B cell (primary cell): ENCODE results near the gene MAN1B1. TPM values are rescaled to one million over a fixed set of nuclear protein-coding genes. Genes with fewer than 3 reads are reported as not detected.

ENCODE experiments used
- ATAC-seq: fragments of 200-7000 bp; cut with Tn5 transposase; one replicate; pipeline ENCODE4 v1.10.0; 2021; ENCODE audit warnings: low read depth, mild to moderate bottlenecking, moderate number of reproducible peaks, moderate library complexity
- CTCF ChIA-PET: fragments of 350-600 bp; sonication (Branson Sonifier 250); formaldehyde crosslinking; loops from one replicate; lab custom pipeline; 2021; ENCODE audit warnings: antibody characterized with exemption, inconsistent platforms; lab: Charles Lee
- POLR2A ChIA-PET: fragments of 350-600 bp; sonication (Branson Sonifier 250); formaldehyde crosslinking; loops from one replicate; lab custom pipeline; 2021; ENCODE audit warnings: antibody characterized with exemption; lab: Charles Lee
- DNase-seq: peaks from one replicate; pipeline ENCODE4 v3.0.0; 2013
- H2AFZ ChIP-seq: 2 replicates; pipeline ENCODE4 v1.6.1; 2012; ENCODE audit warnings: mild to moderate bottlenecking, low read depth, low read length; ENCODE audit not compliant: insufficient read depth, poor library complexity, severe bottlenecking
- H3K27ac ChIP-seq, 2 donors: 1 replicate in 1 of 2; 2 replicates in 1 of 2; pipeline ENCODE4 v1.5.1; 2012 to 2013; ENCODE audit warnings: low read length in 2 of 2, mild to moderate bottlenecking in 2 of 2, moderate library complexity in 1 of 2
- H3K27me3 ChIP-seq, 4 experiments: fragments of 200-600 bp in 1 of 4; sonication (generic) in 1 of 4; replicated peaks in 1 of 4; 1 replicate in 2 of 4; 2 replicates in 2 of 4; pipeline versions ENCODE4 v1.6.1 to v1.7.0; 2013 to 2016; ENCODE audit warnings: low read length in 3 of 4, mild to moderate bottlenecking in 2 of 4, mixed read lengths in 1 of 4, moderate library complexity in 1 of 4; ENCODE audit not compliant: insufficient read depth in 4 of 4, control insufficient read depth in 3 of 4; ENCODE audit errors: control extremely low read depth in 1 of 4
- H3K36me3 ChIP-seq, 2 experiments: replicated peaks in 1 of 2; 1 replicate in 1 of 2; 2 replicates in 1 of 2; pipeline versions ENCODE4 v1.6.1 to v1.7.1; 2013; ENCODE audit warnings: low read length in 1 of 2; ENCODE audit not compliant: insufficient read depth in 2 of 2, control insufficient read depth in 1 of 2; ENCODE audit errors: control extremely low read depth in 1 of 2, extremely low read depth in 1 of 2
- H3K4me1 ChIP-seq, 2 donors: fragments of 200-600 bp in 1 of 2; sonication (generic) in 1 of 2; 1 replicate in 1 of 2; 2 replicates in 1 of 2; pipeline versions ENCODE4 v1.5.1 to v1.6.1; 2013 to 2017; ENCODE audit warnings: low read length in 2 of 2; ENCODE audit not compliant: control insufficient read depth in 2 of 2, insufficient read depth in 2 of 2
- H3K4me2 ChIP-seq: replicated peaks from 2 replicates; pipeline ENCODE3; 2012; ENCODE audit warnings: mild to moderate bottlenecking, low read depth, low read length; ENCODE audit not compliant: poor library complexity, severe bottlenecking
- H3K4me3 ChIP-seq, 5 experiments: fragments of 200-600 bp in 1 of 5; sonication (generic) in 1 of 5; 1 replicate in 3 of 5; 2 replicates in 2 of 5; pipeline versions ENCODE4 v1.5.1 to v1.7.0; 2011 to 2016; ENCODE audit warnings: low read length in 4 of 5, mild to moderate bottlenecking in 4 of 5, low read depth in 2 of 5, control low read depth in 1 of 5, moderate library complexity in 1 of 5; ENCODE audit not compliant: insufficient read depth in 1 of 5; ENCODE audit errors: control extremely low read depth in 1 of 5, extremely low read depth in 1 of 5
- H3K79me2 ChIP-seq: fragments of 200-600 bp; sonication (generic); one replicate; pipeline ENCODE4 v1.6.0; 2016; ENCODE audit warnings: low read length; ENCODE audit not compliant: control insufficient read depth, insufficient read depth
- H3K9ac ChIP-seq: fragments of 200-600 bp; sonication (generic); 2 replicates; pipeline ENCODE4 v1.6.1; 2017; ENCODE audit warnings: mild to moderate bottlenecking, low read length, moderate library complexity
- H3K9me3 ChIP-seq, 3 donors: one replicate each; pipeline versions ENCODE4 v1.6.1 to v1.7.1; 2013; ENCODE audit warnings: low read length in 2 of 3; ENCODE audit not compliant: control insufficient read depth in 2 of 3, insufficient read depth in 1 of 3; ENCODE audit errors: control extremely low read depth in 1 of 3
- H4K20me1 ChIP-seq: 2 replicates; pipeline ENCODE4 v1.6.0; 2012; ENCODE audit warnings: mild to moderate bottlenecking, low read length; ENCODE audit not compliant: insufficient read depth, control insufficient read depth, poor library complexity, severe bottlenecking
- H3K27ac Mint-ChIP-seq: one replicate; pipeline ENCODE4 v1.8.0; 2021; ENCODE audit warnings: mixed read lengths
- H3K27me3 Mint-ChIP-seq: one replicate; pipeline ENCODE4 v1.8.0; 2021; ENCODE audit warnings: mixed read lengths
- H3K4me1 Mint-ChIP-seq: one replicate; pipeline ENCODE4 v1.8.0; 2021; ENCODE audit warnings: mixed read lengths
- H3K4me3 Mint-ChIP-seq: one replicate; pipeline ENCODE4 v1.8.0; 2021; ENCODE audit warnings: mixed read lengths
- H3K9me3 Mint-ChIP-seq: one replicate; pipeline ENCODE4 v1.8.0; 2022; ENCODE audit warnings: mixed read lengths; ENCODE audit not compliant: insufficient read depth
- EZH2 ChIP-seq: IDR thresholded peaks from 2 replicates; pipeline ENCODE4 v1.6.1; 2012; ENCODE audit warnings: borderline replicate concordance, low read depth, mild to moderate bottlenecking, moderate library complexity, low read length; ENCODE audit not compliant: insufficient read depth, poor library complexity, severe bottlenecking
- WGBS: methylation state at CpG from one replicate; pipeline ENCODE4 v1.1.5; 2013; ENCODE audit warnings: missing lambda C conversion rate; ENCODE audit not compliant: insufficient coverage; 5-methylcytosine and 5-hydroxymethylcytosine counted together
- intact Hi-C: fragments of 100-400 bp; cut with micrococcal nuclease; formaldehyde crosslinking; loops from one replicate; pipeline ENCODE4 v1.10.0; 2022
- polyA plus RNA-seq: library from polyadenylated mRNA; depleted of rRNA; stranded (reverse); fragments of >200 nt; gene quantifications from 2 replicates; pipeline ENCODE4 v1.2.3, GENCODE V29; 2012
- total RNA-seq, 2 donors: library from RNA; stranded (reverse); fragments of 120-200 nt in 1 of 2; gene quantifications; 1 replicate in 1 of 2; 2 replicates in 1 of 2; pipeline versions ENCODE4 v1.2.3 to v1.2.4, GENCODE V29; 2013 to 2022
- TF ChIP-seq, protein P1 (sequence below): fragments of 200-600 bp; IDR thresholded peaks from one replicate; pipeline ENCODE4 v1.8.0; 2022; ENCODE audit warnings: antibody characterized with exemption, mild to moderate bottlenecking

The MAN1B1 gene
- total and polyA plus RNA-seq, 2 donors (not counting 1 experiment from before 2014, with no cell fraction given), result 47.0 to 68.4 TPM

DNA sequence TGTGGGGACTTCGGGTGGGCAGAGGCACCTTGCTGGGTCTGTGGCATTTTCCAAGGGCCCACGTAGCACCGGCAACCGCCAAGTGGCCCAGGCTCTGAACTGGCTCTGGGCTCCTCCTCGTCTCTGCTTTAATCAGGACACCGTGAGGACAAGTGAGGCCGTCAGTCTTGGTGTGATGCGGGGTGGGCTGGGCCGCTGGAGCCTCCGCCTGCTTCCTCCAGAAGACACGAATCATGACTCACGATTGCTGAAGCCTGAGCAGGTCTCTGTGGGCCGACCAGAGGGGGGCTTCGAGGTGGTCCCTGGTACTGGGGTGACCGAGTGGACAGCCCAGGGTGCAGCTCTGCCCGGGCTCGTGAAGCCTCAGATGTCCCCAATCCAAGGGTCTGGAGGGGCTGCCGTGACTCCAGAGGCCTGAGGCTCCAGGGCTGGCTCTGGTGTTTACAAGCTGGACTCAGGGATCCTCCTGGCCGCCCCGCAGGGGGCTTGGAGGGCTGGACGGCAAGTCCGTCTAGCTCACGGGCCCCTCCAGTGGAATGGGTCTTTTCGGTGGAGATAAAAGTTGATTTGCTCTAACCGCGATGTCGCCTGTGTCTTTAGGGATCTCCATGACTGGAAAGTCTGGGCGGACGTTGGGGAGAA, 21.9 kb downstream of the MAN1B1 start:
- DNase-seq (no peak), ATAC-seq (no peak)
- Histone ChIP-seq H3K4me2 (no peak overlapping the region), H3K9me3 (no peaks in the 10 kb centered on the region), H3K36me3 (peaks cover 0 to 80% of the 10 kb centered on the region in 2 experiments), H3K79me2 (peaks cover 17% of the 10 kb centered on the region), H3K4me1 (peaks cover 3 to 9% of the 10 kb centered on the region in 2 donors), H3K27me3 (no peaks in the 10 kb centered on the region), H3K27ac (no peak overlapping the region), H3K4me3 (no peak overlapping the region), H4K20me1 (peaks cover 17% of the 10 kb centered on the region), H3K9ac (no peak overlapping the region), H2AFZ (no peak overlapping the region)
- Mint-ChIP-seq H3K4me1 (peaks cover 10% of the 10 kb centered on the region), H3K4me3 (no peak overlapping the region), H3K27ac (no peak overlapping the region), H3K9me3 (no peaks in the 10 kb centered on the region), H3K27me3 (no peaks in the 10 kb centered on the region)
- 91% methylated on average over 29 of the region's 29 CpGs for WGBS
- intact Hi-C loops, result no loop called here
- TF ChIP-seq, protein P1, sequence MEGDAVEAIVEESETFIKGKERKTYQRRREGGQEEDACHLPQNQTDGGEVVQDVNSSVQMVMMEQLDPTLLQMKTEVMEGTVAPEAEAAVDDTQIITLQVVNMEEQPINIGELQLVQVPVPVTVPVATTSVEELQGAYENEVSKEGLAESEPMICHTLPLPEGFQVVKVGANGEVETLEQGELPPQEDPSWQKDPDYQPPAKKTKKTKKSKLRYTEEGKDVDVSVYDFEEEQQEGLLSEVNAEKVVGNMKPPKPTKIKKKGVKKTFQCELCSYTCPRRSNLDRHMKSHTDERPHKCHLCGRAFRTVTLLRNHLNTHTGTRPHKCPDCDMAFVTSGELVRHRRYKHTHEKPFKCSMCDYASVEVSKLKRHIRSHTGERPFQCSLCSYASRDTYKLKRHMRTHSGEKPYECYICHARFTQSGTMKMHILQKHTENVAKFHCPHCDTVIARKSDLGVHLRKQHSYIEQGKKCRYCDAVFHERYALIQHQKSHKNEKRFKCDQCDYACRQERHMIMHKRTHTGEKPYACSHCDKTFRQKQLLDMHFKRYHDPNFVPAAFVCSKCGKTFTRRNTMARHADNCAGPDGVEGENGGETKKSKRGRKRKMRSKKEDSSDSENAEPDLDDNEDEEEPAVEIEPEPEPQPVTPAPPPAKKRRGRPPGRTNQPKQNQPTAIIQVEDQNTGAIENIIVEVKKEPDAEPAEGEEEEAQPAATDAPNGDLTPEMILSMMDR, result no peak
- TF ChIP-seq EZH2, result no peak
- ChIA-PET POLR2A (interaction anchor here (1.0 kb wide), 1 partner anchor 21 kb away, joined by 3 read pairs; no protein-coding TSS in a partner anchor), CTCF (no interaction called here)
